Naive thymus-derived CD4-positive, alpha-beta T cell (primary cell): Measurements from ENCODE around the gene WASF2. TPM values are rescaled to one million over a fixed set of nuclear protein-coding genes. Genes with fewer than 3 reads are reported as not detected.

Experiments used
- ATAC-seq: fragments of 150-1000 bp; cut with Tn5 transposase; 2 replicates; pipeline ENCODE4 v1.10.0; 2021; ENCODE audit warnings: mild to moderate bottlenecking, moderate library complexity
- CTCF ChIA-PET: fragments of 350-600 bp; sonication (Branson Sonifier 250); formaldehyde crosslinking; loops from one replicate; lab custom pipeline; 2021; ENCODE audit warnings: antibody characterized with exemption; lab: Charles Lee
- POLR2A ChIA-PET: fragments of 350-600 bp; sonication (Branson Sonifier 250); formaldehyde crosslinking; loops from one replicate; lab custom pipeline; 2021; ENCODE audit warnings: antibody characterized with exemption, inconsistent platforms; lab: Charles Lee
- DNase-seq, 9 donors: peaks; one replicate each; pipeline versions ENCODE4 v3.0.0 to v3.0.0-alpha.2; 2020 to 2022; ENCODE audit warnings: mixed read lengths in 1 of 9
- H3K27ac ChIP-seq: one replicate; pipeline ENCODE4 v1.7.0; 2013; ENCODE audit warnings: mild to moderate bottlenecking, low read depth, low read length, moderate library complexity
- H3K27me3 ChIP-seq, 2 donors: one replicate each; pipeline ENCODE4 v1.7.0; 2013; ENCODE audit warnings: low read length in 2 of 2, mild to moderate bottlenecking in 2 of 2, moderate library complexity in 2 of 2; ENCODE audit not compliant: control insufficient read depth in 2 of 2, insufficient read depth in 2 of 2
- H3K36me3 ChIP-seq, 3 experiments: 1 replicate in 2 of 3; 2 replicates in 1 of 3; pipeline ENCODE4 v1.7.0; 2013; ENCODE audit warnings: low read length in 3 of 3, mild to moderate bottlenecking in 3 of 3, moderate library complexity in 1 of 3; ENCODE audit not compliant: insufficient read depth in 3 of 3, control insufficient read depth in 2 of 3
- H3K4me1 ChIP-seq, 2 donors: one replicate each; pipeline ENCODE4 v1.7.0; 2013; ENCODE audit warnings: low read length in 2 of 2, mild to moderate bottlenecking in 2 of 2, moderate library complexity in 1 of 2; ENCODE audit not compliant: control insufficient read depth in 2 of 2, insufficient read depth in 2 of 2
- H3K4me3 ChIP-seq: 2 replicates; pipeline ENCODE4 v1.7.0; 2013; ENCODE audit warnings: mild to moderate bottlenecking, low read length
- H3K9me3 ChIP-seq, 3 experiments: 1 replicate in 2 of 3; 2 replicates in 1 of 3; pipeline ENCODE4 v1.7.0; 2013; ENCODE audit warnings: low read length in 3 of 3; ENCODE audit not compliant: control insufficient read depth in 2 of 3
- H3K27ac Mint-ChIP-seq, 9 donors: one replicate each; pipeline ENCODE4 v1.8.0; 2020 to 2022; ENCODE audit warnings: mixed read lengths in 9 of 9, mild to moderate bottlenecking in 8 of 9, moderate library complexity in 5 of 9, inconsistent platforms in 2 of 9
- H3K27me3 Mint-ChIP-seq, 5 donors: one replicate each; pipeline ENCODE4 v1.8.0; 2021 to 2022; ENCODE audit warnings: mixed read lengths in 5 of 5, mild to moderate bottlenecking in 1 of 5
- H3K36me3 Mint-ChIP-seq, 5 donors: one replicate each; pipeline ENCODE4 v1.8.0; 2020 to 2022; ENCODE audit warnings: mixed read lengths in 5 of 5, mild to moderate bottlenecking in 3 of 5, inconsistent platforms in 1 of 5
- H3K4me1 Mint-ChIP-seq, 7 donors: one replicate each; pipeline ENCODE4 v1.8.0; 2020 to 2022; ENCODE audit warnings: mixed read lengths in 7 of 7, mild to moderate bottlenecking in 3 of 7, inconsistent platforms in 1 of 7
- H3K4me3 Mint-ChIP-seq, 10 donors: one replicate each; pipeline ENCODE4 v1.8.0; 2020 to 2022; ENCODE audit warnings: mild to moderate bottlenecking in 10 of 10, mixed read lengths in 10 of 10, moderate library complexity in 6 of 10, inconsistent platforms in 2 of 10
- H3K9me3 Mint-ChIP-seq, 11 donors: one replicate each; pipeline ENCODE4 v1.8.0; 2020 to 2022; ENCODE audit warnings: mixed read lengths in 11 of 11, mild to moderate bottlenecking in 4 of 11, inconsistent platforms in 1 of 11, moderate library complexity in 1 of 11
- intact Hi-C, 2 donors: fragments of 100-400 bp; cut with micrococcal nuclease; formaldehyde crosslinking; loops; one replicate each; pipeline ENCODE4 v1.15.1; 2023
- polyA plus RNA-seq, 2 donors: library from polyadenylated mRNA; unstranded; fragments of 300-500 nt; fragmentation: Illumina TruSeq; gene quantifications; one replicate each; pipeline ENCODE4 v1.2.3, GENCODE V29; 2021
- total RNA-seq, 6 experiments: library from RNA in 5 of 6; stranded (reverse) in 5 of 6; gene quantifications; 1 replicate in 5 of 6; 2 replicates in 1 of 6; pipeline ENCODE4 v1.2.3 and lab custom pipeline; 2021 to 2026

Gene WASF2
- total and polyA plus RNA-seq, 7 experiments from 2014 or later: 78.4 to 177 (median 140) TPM

DNA sequence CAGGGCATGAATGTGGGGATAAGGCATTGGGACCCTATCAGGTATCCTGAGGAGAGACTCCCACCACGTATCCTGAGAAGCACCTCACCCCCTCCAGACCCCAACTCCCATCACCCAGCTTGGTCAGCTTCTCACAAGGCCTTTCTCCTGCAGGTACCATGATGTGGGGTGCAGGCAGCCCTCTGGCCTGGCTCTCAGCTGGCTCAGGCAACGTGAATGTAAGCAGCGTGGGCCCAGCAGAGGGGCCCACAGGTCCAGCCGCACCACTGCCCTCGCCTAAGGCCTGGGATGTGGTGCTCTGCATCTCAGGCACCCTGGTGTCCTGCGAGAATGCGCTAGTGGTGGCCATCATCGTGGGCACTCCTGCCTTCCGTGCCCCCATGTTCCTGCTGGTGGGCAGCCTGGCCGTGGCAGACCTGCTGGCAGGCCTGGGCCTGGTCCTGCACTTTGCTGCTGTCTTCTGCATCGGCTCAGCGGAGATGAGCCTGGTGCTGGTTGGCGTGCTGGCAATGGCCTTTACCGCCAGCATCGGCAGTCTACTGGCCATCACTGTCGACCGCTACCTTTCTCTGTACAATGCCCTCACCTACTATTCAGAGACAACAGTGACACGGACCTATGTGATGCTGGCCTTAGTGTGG lies 96.2 kb downstream of the WASF2 start:
- H3K27ac Mint-ChIP-seq: peak overlapping the region in 3 of 9 donors; percentile 75 to 84 (median 80)
- no peaks in the 10 kb centered on the region for H3K27me3 ChIP-seq
- DNase-seq: no peak
- H3K9me3 Mint-ChIP-seq: peaks cover 0 to 1% (median 0%) of the 10 kb centered on the region in 11 donors
- no peaks in the 10 kb centered on the region for H3K36me3 ChIP-seq
- H3K27ac ChIP-seq: no peak overlapping the region
- no peak overlapping the region for H3K4me3 ChIP-seq
- peaks cover 11 to 29% (median 18%) of the 10 kb centered on the region in 7 donors for H3K4me1 Mint-ChIP-seq
- no peaks in the 10 kb centered on the region for H3K9me3 ChIP-seq
- intact Hi-C loops: loop anchor here (2.0 to 10.0 kb wide), 5 partner anchors 61 to 349 kb away; no protein-coding TSS in a partner anchor
- CTCF ChIA-PET: interaction anchor here (0.7 to 7.8 kb wide), 4 partner anchors 84 to 213 kb away, joined by 3 to 184 read pairs (median 10); no protein-coding TSS in a partner anchor
- H3K36me3 Mint-ChIP-seq: no peaks in the 10 kb centered on the region
- H3K4me1 ChIP-seq: peaks cover 9 to 18% of the 10 kb centered on the region in 2 donors
- POLR2A ChIA-PET: no interaction called here
- no peak for ATAC-seq
- peaks cover 0 to 11% (median 0%) of the 10 kb centered on the region in 5 donors for H3K27me3 Mint-ChIP-seq
- peak overlapping the region in 8 of 10 donors; percentile 20 to 90 (median 57) for H3K4me3 Mint-ChIP-seq

- no peak for ATAC-seq
- peaks cover 9 to 18% of the 10 kb centered on the region in 2 donors for H3K4me1 ChIP-seq
- peaks cover 0 to 1% (median 0%) of the 10 kb centered on the region in 11 donors for H3K9me3 Mint-ChIP-seq
- H3K27me3 ChIP-seq: no peaks in the 10 kb centered on the region
- no peak for DNase-seq
- H3K4me3 Mint-ChIP-seq: peak overlapping the region in 9 of 10 donors; percentile 39 to 90 (median 70)
- intact Hi-C loops: loop anchor here (1.0 to 10.0 kb wide), 6 partner anchors 28 to 348 kb away; partner anchors contain the start of gene TMEM222 (in 1 of the 2)
- peak overlapping the region; percentile 57 for H3K4me3 ChIP-seq
- no peaks in the 10 kb centered on the region for H3K9me3 ChIP-seq
- ChIA-PET CTCF (interaction anchor here (0.7 to 7.8 kb wide), 3 partner anchors 83 to 214 kb away, joined by 3 to 184 read pairs (median 3); no protein-coding TSS in a partner anchor), POLR2A (no interaction called here)
- H3K27ac ChIP-seq: peak overlapping the region; percentile 64
- no peaks in the 10 kb centered on the region for H3K36me3 ChIP-seq
- peak overlapping the region in 6 of 9 donors; percentile 41 to 94 (median 55) for H3K27ac Mint-ChIP-seq
- peaks cover 12 to 27% (median 20%) of the 10 kb centered on the region in 7 donors for H3K4me1 Mint-ChIP-seq
- H3K27me3 Mint-ChIP-seq: peaks cover 0 to 16% (median 0%) of the 10 kb centered on the region in 5 donors
- H3K36me3 Mint-ChIP-seq: no peaks in the 10 kb centered on the region
These were observed 97.0 kb downstream of the WASF2 start for GRCh38 chr1:27392778-27393635.

- Mint-ChIP-seq H3K9me3 (peaks cover 0 to 1% (median 0%) of the 10 kb centered on the region in 11 donors), H3K4me1 (peaks cover 12 to 27% (median 20%) of the 10 kb centered on the region in 7 donors), H3K36me3 (no peaks in the 10 kb centered on the region), H3K27me3 (peaks cover 0 to 16% (median 0%) of the 10 kb centered on the region in 5 donors), H3K4me3 (peak within 1 kb of the TSS; percentile 76 to 90 (median 83)), H3K27ac (peak within 1 kb of the TSS; percentile 54 to 98 (median 84))
- no peaks in the 10 kb centered on the region for H3K36me3 ChIP-seq
- H3K9me3 ChIP-seq: no peaks in the 10 kb centered on the region
- peak within 1 kb of the TSS; percentile 64 for H3K27ac ChIP-seq
- ChIA-PET CTCF (interaction anchor here (0.6 to 8.3 kb wide), 6 partner anchors 34 to 214 kb away, joined by 3 to 72 read pairs (median 22); no protein-coding TSS in a partner anchor), POLR2A (interaction anchor here (1.1 to 1.8 kb wide), 2 partner anchors 59 to 92 kb away, joined by 3 to 5 read pairs; no protein-coding TSS in a partner anchor)
- DNase-seq (peak; percentile 82 to 95 (median 88)), ATAC-seq (peak; percentile 97)
- intact Hi-C loops: loop anchor here (1.0 to 10.0 kb wide), 6 partner anchors 27 to 347 kb away; partner anchors contain the start of gene TMEM222 (in 1 of the 2)
- no peaks in the 10 kb centered on the region for H3K27me3 ChIP-seq
- H3K4me1 ChIP-seq: peaks cover 9 to 18% of the 10 kb centered on the region in 2 donors
- peak within 1 kb of the TSS; percentile 57 for H3K4me3 ChIP-seq
These were observed 97.7 kb downstream of the WASF2 start, which contains the start of gene GPR3 for GRCh38 chr1:27392096-27392777. Gene GPR3 (plus strand): TSS chr1:27392622. CDS start chr1:27393799, 1,177 bp downstream.

DNA sequence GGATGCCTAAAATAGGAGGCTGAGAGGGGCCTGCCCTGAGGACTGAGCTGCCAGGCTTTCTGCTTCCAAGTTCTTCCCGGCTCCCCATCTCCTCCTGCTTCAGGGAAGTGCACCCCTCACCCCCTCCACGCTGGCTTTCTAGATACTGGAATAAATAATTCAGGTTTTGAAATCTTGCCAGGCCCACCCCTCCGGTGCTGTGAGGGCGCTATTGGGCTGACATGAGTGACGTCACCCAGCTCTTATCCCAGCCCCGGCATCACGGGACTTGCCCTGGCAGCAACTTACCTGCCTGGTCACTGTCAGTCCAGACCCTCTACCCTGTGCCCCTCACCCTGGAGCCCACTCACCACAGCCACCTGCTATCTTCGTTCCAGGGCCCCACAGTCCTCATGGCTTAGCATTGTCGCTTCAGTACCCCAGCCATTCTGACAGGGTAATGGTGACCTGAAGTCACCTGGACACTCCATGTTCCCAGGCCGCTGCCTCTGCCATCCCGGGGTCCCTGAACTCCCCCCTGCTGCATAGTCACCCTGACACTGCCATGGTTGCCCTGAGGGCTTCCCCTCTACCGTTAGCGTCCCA lies 98.4 kb downstream of the WASF2 start:
- Mint-ChIP-seq H3K27ac (peak overlapping the region in 8 of 9 donors; percentile 54 to 98 (median 86)), H3K27me3 (peaks cover 0 to 21% (median 0%) of the 10 kb centered on the region in 5 donors), H3K9me3 (peaks cover 0 to 1% (median 0%) of the 10 kb centered on the region in 11 donors), H3K36me3 (no peaks in the 10 kb centered on the region), H3K4me3 (peak overlapping the region; percentile 76 to 90 (median 83)), H3K4me1 (peaks cover 12 to 27% (median 20%) of the 10 kb centered on the region in 7 donors)
- ATAC-seq: no peak
- no peak overlapping the region for H3K27ac ChIP-seq
- peak overlapping the region; percentile 57 for H3K4me3 ChIP-seq
- H3K4me1 ChIP-seq: peaks cover 9 to 18% of the 10 kb centered on the region in 2 donors
- ChIA-PET POLR2A (interaction anchor here (0.7 to 1.8 kb wide), 5 partner anchors 50 to 217 kb away, joined by 3 to 5 read pairs (median 3); partner anchors contain the start of gene SYTL1), CTCF (interaction anchor here (0.6 to 8.3 kb wide), 13 partner anchors 9 to 214 kb away, joined by 3 to 72 read pairs (median 6); partner anchors contain the start of genes FCN3 and MAP3K6)
- no peaks in the 10 kb centered on the region for H3K9me3 ChIP-seq
- no peaks in the 10 kb centered on the region for H3K36me3 ChIP-seq
- intact Hi-C loops: loop anchor here (1.0 to 10.0 kb wide), 6 partner anchors 26 to 347 kb away; partner anchors contain the start of gene TMEM222 (in 1 of the 2)
- H3K27me3 ChIP-seq: no peaks in the 10 kb centered on the region
- peak in 1 of 9 donors; percentile 57 for DNase-seq

DNA sequence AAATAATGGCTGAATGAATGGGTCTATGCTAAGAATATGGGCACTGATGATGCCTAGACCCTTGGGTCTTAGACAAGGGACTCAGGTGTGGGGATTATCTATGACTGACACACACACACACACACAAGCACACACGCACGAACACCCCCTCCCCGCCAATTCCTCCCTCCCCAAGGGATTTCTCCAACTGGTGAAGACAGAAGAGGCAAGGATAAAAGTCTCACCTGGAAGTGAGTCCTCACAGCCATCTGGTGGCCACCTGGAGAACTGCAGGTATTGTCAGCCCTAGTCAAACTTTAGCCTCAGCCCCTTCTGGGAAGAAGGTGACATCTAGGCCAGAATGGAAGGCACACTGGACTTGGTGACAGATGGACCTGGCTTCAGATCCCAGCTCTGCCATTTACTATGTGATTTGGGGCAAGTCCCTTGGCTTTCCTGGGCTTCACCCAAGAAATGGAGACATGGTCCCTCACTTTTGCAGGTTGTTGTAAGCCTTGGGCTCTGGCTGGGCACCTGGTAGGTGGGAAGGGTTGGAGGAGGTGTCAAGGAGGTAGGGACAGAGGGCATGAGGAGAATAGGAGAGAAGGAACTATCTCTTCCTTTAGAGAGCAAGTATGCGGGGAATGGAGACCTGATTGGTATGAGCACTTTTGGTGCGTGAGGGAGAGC lies 101.5 kb downstream of the WASF2 start:
- Mint-ChIP-seq H3K9me3 (peaks cover 0 to 1% (median 0%) of the 10 kb centered on the region in 11 donors), H3K4me3 (peak overlapping the region in 1 of 10 donors; percentile 6), H3K27ac (peak overlapping the region in 5 of 9 donors; percentile 46 to 79 (median 68)), H3K4me1 (peaks cover 9 to 20% (median 14%) of the 10 kb centered on the region in 7 donors), H3K27me3 (peaks cover 0 to 26% (median 0%) of the 10 kb centered on the region in 5 donors), H3K36me3 (no peaks in the 10 kb centered on the region)
- Histone ChIP-seq H3K27me3 (no peaks in the 10 kb centered on the region), H3K9me3 (no peaks in the 10 kb centered on the region), H3K4me3 (no peak overlapping the region), H3K36me3 (no peaks in the 10 kb centered on the region), H3K4me1 (peaks cover 9 to 12% of the 10 kb centered on the region in 2 donors), H3K27ac (no peak overlapping the region)
- CTCF ChIA-PET: interaction anchor here (0.6 to 8.5 kb wide), 12 partner anchors 22 to 705 kb away, joined by 3 to 123 read pairs (median 6); partner anchors contain the start of genes MAP3K6, STX12 and SYTL1
- DNase-seq (peak; percentile 45 to 77 (median 63)), ATAC-seq (no peak)
- POLR2A ChIA-PET: interaction anchor here (0.7 kb wide), 1 partner anchor 79 kb away, joined by 3 read pairs; no protein-coding TSS in a partner anchor
- intact Hi-C loops: loop anchor here (1.0 kb wide), 6 partner anchors 23 to 92 kb away; no protein-coding TSS in a partner anchor
